T-helper 17 cell (primary cell): ENCODE data around the gene COMMD6. TPM values are rescaled to one million over a fixed set of nuclear protein-coding genes. Genes with fewer than 3 reads are reported as not detected.
"Not testable (repeated sequence)": the region's sequence is repeated elsewhere in the genome, so short reads cannot be mapped to it uniquely, and the experiment has no call there.

ENCODE experiments used
- ATAC-seq: fragments of 150-1000 bp; cut with Tn5 transposase; 2 replicates; pipeline ENCODE4 v1.10.0; 2021; ENCODE audit warnings: mild to moderate bottlenecking, moderate library complexity
- DNase-seq, 3 donors: peaks; one replicate each; pipeline versions ENCODE4 v3.0.0 to v3.0.0-alpha.2; 2020 to 2021
- H3K9me3 ChIP-seq: one replicate; pipeline ENCODE4 v1.7.0; 2013; ENCODE audit warnings: low read length, mild to moderate bottlenecking; ENCODE audit not compliant: control insufficient read depth, poor library complexity, severe bottlenecking
- H3K27ac Mint-ChIP-seq: one replicate; pipeline ENCODE4 v1.8.0; 2022; ENCODE audit warnings: mild to moderate bottlenecking, moderate library complexity, mixed read lengths
- H3K27me3 Mint-ChIP-seq: one replicate; pipeline ENCODE4 v1.8.0; 2022; ENCODE audit warnings: mixed read lengths
- H3K36me3 Mint-ChIP-seq: one replicate; pipeline ENCODE4 v1.8.0; 2022; ENCODE audit warnings: low read depth, mixed read lengths
- H3K4me1 Mint-ChIP-seq: one replicate; pipeline ENCODE4 v1.8.0; 2022; ENCODE audit warnings: mild to moderate bottlenecking, mixed read lengths
- H3K4me3 Mint-ChIP-seq: one replicate; pipeline ENCODE4 v1.8.0; 2022; ENCODE audit warnings: mild to moderate bottlenecking, moderate library complexity, mixed read lengths
- total RNA-seq, 4 donors: library from RNA in 2 of 4; stranded (reverse) in 2 of 4; gene quantifications; one replicate each; pipeline ENCODE4 v1.2.3 and lab custom pipeline; 2022 to 2026

The COMMD6 gene
- total RNA-seq, 2 donors from 2014 or later: 192 to 215 TPM

DNA sequence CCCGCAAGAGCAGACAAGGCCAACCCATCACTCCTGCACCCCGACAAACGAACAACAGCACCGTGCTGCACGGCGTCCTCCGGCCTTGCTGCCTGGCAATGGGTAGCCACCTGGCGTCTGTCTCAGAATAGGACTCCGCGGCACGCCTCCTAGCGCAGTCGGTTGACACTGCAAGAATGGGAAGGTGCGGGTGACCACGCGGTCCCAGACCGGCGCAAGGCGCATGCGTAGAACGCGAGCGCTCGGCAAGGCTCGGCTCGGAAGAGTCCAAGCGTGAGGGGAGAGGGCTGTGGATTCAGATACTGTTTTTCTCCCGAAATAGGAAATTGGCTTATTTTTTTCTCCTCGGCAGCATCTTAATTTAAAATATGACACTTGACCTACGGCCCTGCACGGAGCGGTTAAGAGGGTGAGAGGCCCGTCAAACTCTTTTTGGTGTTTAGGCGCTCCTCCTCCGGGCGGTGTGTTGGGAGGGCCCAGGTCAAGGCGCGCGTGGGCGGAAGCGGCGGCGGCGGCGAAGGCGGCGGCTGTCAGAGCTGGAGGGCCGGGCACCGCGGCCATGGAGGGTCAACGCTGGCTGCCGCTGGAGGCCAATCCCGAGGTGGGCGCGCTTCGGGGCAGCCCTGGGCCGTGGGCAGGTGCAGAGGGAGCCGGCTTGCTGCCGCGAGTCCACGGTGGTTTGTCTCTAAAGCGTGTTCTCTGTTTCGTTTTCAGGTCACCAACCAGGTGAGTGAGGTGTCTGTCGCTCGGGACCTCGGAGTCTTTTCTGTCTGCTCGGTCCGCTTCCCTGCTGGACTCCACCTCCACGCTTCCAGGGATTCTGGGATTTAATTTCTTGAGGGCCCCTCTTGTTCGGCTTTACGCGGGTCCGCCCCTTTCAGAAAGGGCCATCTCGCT is 11.9 kb upstream of the COMMD6 start, which contains the start of gene UCHL3:
Gene UCHL3 (plus strand): TSS at position 530 of the 897 bp plus-strand sequence. CDS start 30 bp downstream, at position 560.
- peak; percentile 94 for ATAC-seq
- H3K4me3 Mint-ChIP-seq: peak within 1 kb of the TSS; percentile 97

DNA sequence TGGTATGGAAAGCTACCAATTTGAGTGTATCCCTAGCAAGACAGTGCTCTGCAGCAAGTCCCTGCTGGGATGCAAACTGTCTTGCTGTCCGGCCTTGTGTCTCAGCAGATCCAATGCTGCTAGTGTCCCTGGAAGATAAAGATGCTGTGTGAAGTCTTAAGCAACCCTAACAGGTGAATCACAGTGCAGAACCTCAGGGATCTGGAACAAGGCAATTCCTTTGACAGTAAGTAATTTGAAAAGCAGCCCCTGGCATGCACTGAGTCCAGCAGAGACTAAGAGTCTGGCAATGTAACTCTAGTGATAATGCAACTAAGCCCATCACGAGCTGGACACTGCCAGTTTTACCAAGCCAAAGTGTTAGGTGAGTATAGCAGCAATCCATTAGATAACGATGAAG is 10.3 kb upstream of the COMMD6 start:
- no peaks in the 10 kb centered on the region for H3K9me3 ChIP-seq
- Mint-ChIP-seq H3K36me3 (peaks cover 5% of the 10 kb centered on the region), H3K27me3 (no peaks in the 10 kb centered on the region), H3K4me3 (no peak overlapping the region), H3K4me1 (peaks cover 27% of the 10 kb centered on the region), H3K27ac (no peak overlapping the region)
- DNase-seq: no peak
- no peak for ATAC-seq

More for the DNA sequence above, 11.9 kb upstream of the COMMD6 start, which contains the start of gene UCHL3:
- Mint-ChIP-seq H3K36me3 (peaks cover 15% of the 10 kb centered on the region), H3K4me1 (peaks cover 36% of the 10 kb centered on the region), H3K27me3 (no peaks in the 10 kb centered on the region), H3K27ac (peak within 1 kb of the TSS; percentile 98)
- no peaks in the 10 kb centered on the region for H3K9me3 ChIP-seq
- peak; percentile 94 to 99 (median 96) for DNase-seq

DNA sequence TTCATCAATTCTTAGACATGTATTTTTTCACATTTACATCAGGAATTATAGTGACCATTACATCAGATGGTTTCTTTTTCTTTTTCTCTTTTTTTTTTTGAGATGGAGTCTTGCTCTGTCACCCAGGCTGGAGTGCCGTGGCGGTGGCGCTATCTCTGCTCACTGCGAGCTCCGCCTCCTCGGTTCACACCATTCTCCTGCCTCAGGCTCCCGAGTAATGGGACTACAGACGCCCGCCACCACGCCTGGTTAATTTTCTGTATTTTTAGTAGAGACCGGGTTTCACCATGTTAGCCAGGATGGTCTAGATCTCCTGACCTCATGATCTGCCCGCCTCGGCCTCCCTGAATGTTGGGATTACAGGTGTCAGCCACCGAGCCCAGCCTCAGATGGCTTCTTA is 7.7 kb upstream of the COMMD6 start:
- H3K27ac Mint-ChIP-seq, H3K9me3 ChIP-seq, H3K4me3 Mint-ChIP-seq, ATAC-seq, H3K27me3 Mint-ChIP-seq, DNase-seq, H3K36me3 Mint-ChIP-seq: not testable (repeated sequence)
- peaks cover 15% of the 10 kb centered on the region for H3K4me1 Mint-ChIP-seq

DNA sequence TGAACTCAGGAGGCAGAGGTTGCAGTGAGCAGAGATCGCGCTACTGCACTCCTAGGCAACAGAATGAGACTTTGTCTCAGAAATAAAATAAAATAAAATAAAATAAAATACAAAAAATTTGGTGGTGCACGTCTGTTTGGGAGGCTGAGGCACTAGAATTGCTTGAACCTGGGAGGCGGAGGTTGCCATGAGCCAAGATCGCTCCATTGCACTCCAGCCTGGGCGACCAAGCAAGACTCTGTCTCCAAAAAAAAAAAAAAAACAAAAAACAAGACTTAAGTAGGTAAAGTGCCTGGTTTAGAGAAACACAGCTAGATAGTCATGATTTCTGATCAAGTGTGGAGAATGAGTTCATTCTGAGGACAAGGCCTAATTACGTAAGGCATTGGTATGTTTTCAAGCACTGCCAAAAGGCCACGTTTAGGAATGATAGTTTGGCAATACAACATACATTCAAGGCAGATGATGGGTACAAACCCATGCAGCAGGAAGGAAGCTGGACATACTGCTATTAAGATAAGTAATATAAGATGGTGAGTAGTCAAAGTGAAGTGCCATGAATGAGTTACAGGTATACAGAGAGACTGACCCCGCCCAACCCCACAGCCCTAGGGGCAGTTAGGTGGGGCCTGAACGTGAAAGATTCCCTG is 7.2 kb upstream of the COMMD6 start:
- Mint-ChIP-seq H3K36me3 (peaks cover 2% of the 10 kb centered on the region), H3K27me3 (peaks cover 7% of the 10 kb centered on the region), H3K4me3 (no peak overlapping the region), H3K27ac (no peak overlapping the region), H3K4me1 (peaks cover 11% of the 10 kb centered on the region)
- H3K9me3 ChIP-seq: no peaks in the 10 kb centered on the region
- DNase-seq (no peak), ATAC-seq (no peak)

DNA sequence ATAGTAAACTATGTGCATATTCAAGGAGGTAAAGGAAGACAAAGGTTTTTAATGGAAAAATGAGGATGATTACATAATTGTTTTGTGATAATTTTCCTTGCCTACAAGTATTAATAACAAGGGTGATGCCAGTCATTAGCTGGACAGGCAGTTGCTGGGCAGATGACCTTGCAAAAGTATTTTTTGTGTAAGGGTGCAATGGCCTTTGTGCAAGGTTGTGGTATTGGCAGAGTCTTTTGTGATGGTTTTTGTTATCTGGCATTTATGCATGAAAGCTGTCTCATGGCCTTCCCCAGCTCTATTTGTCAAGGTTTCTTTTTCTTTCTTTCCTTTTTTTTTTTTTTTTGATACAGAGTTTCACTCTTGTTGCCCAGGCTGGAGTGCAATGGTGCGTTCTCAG is 4.3 kb upstream of the COMMD6 start:
- peaks cover 10% of the 10 kb centered on the region for H3K4me1 Mint-ChIP-seq
- H3K36me3 Mint-ChIP-seq: peaks cover 3% of the 10 kb centered on the region
- H3K4me3 Mint-ChIP-seq: no peak overlapping the region
- no peak for DNase-seq
- H3K27ac Mint-ChIP-seq: no peak overlapping the region
- H3K9me3 ChIP-seq: no peaks in the 10 kb centered on the region
- no peak for ATAC-seq
- peaks cover 7% of the 10 kb centered on the region for H3K27me3 Mint-ChIP-seq

DNA sequence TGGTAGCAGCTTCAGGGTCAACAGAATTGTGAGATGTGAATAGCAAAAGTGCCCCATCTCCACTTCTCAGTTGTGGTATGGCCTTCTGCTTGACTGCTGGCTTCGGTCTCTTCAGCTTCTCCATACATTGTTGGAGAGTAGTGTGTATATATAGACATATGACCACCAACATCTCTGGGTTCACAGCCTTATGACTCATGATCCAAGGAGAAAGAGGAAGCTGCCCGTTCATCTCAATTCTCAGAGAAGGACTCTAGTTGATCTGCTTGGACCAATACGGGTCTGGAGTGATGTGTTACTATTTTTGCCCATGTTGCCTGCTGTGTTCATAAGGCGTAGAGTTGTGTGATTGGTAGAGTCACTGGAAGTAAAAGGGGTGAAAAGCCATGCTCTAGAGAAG is 3.6 kb upstream of the COMMD6 start:
- Mint-ChIP-seq H3K4me1 (peaks cover 16% of the 10 kb centered on the region), H3K4me3 (no peak overlapping the region), H3K27ac (no peak overlapping the region), H3K27me3 (peaks cover 7% of the 10 kb centered on the region), H3K36me3 (peaks cover 3% of the 10 kb centered on the region)
- ATAC-seq: no peak
- DNase-seq: no peak
- H3K9me3 ChIP-seq: no peaks in the 10 kb centered on the region

DNA sequence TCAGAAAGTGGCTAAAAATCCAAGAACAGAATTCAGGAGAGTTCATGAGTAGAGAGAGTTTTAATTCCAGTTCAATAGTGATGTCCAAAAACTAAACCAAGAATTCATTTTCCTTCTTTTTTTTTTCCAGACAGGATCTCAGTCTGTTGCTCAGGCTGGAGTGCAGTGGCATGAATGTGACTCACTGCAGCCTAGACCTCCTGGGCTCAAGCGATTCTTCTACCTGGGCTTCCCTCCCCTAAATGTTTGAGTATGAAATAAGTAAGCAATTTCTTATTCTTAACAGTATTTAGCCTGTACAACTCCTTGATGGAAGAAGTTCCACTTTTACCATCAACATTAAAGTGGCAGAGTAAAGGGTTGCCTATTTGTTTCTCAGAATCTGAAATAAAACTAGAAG is 3.8 kb downstream of the COMMD6 start:
- no peak for DNase-seq
- Mint-ChIP-seq H3K27ac (peak overlapping the region; percentile 51), H3K36me3 (peaks cover 10% of the 10 kb centered on the region), H3K4me3 (no peak overlapping the region), H3K27me3 (no peaks in the 10 kb centered on the region), H3K4me1 (peaks cover 48% of the 10 kb centered on the region)
- no peaks in the 10 kb centered on the region for H3K9me3 ChIP-seq
- no peak for ATAC-seq

DNA sequence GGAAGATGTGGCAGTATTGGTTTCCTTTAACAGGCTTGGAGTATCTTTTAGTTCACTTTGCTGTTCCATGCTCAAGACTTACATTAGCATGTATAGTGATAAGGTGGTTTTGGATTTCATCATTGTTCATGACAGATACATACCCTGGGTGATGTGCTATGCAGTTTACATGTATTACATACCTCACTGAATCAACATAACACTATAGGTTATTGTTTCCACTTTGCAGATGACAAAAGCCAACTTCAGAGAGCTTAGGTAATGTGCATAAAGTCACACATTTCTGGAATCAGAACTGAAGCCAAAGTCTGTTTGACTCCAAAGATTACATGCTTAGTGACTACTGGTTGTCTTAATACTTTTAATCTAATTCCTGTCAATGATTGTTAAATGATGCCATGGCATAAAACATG is 7.1 kb downstream of the COMMD6 start:
- Mint-ChIP-seq H3K4me3 (no peak overlapping the region), H3K4me1 (peaks cover 32% of the 10 kb centered on the region), H3K27ac (peak overlapping the region; percentile 67), H3K36me3 (peaks cover 10% of the 10 kb centered on the region), H3K27me3 (no peaks in the 10 kb centered on the region)
- no peaks in the 10 kb centered on the region for H3K9me3 ChIP-seq
- ATAC-seq (no peak), DNase-seq (no peak)

DNA sequence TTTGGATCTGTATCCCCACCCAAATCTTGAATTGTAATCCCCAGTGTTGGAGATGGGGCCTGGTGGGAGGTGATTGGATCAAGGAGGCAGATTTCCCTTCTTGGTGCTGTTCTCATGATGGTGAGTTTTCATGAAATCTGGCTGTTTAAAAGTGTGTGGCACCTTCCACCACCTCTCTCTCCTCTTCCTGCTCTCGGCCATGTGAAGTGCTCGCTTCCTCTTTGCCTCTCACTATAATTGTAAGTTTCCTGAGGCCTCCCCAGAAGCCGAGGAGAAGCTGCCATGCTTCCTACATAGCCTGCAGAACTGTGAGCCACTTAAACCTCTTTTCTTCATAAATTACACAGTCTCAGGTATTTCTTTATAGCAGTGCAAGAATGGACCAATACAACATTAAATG is 15.7 kb downstream of the COMMD6 start:
- Mint-ChIP-seq H3K27ac (no peak overlapping the region), H3K4me3 (no peak overlapping the region), H3K36me3 (no peaks in the 10 kb centered on the region), H3K27me3 (no peaks in the 10 kb centered on the region), H3K4me1 (no peaks in the 10 kb centered on the region)
- ATAC-seq (no peak), DNase-seq (no peak)
- no peaks in the 10 kb centered on the region for H3K9me3 ChIP-seq

DNA sequence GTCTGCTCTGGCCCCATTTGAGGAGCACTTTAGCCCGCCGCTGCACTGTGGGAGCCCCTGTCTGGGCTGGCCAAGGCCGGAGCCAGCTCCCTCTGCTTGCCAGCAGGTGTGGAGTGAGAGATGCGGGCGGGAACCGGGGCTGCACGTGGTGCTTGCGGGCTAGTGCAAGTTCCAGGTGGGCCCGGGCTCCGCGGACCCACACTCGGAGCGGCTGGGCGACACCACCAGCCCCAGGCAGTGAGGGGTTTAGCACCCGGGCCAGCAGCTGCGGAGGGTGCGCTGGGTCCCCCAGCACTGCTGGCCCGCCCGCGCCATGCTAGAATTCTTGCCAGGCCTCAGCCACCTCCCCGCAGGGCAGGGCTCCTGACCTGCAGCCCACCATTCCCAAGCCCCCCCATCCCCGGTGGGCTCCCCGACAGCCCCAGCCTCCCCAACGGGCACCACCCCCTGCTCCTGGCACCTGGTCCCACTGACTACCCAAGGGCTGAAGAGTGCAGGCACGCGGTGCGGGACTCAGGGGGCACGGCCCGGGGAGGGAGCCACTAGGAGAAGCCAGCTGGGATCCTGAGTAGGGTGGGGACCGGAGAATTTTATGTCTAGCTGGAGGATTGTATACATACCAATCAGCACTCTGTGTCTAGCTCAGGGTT is 19.1 kb downstream of the COMMD6 start:
- H3K27me3 Mint-ChIP-seq: no peaks in the 10 kb centered on the region
- no peak overlapping the region for H3K27ac Mint-ChIP-seq
- H3K4me1 Mint-ChIP-seq: no peaks in the 10 kb centered on the region

DNA sequence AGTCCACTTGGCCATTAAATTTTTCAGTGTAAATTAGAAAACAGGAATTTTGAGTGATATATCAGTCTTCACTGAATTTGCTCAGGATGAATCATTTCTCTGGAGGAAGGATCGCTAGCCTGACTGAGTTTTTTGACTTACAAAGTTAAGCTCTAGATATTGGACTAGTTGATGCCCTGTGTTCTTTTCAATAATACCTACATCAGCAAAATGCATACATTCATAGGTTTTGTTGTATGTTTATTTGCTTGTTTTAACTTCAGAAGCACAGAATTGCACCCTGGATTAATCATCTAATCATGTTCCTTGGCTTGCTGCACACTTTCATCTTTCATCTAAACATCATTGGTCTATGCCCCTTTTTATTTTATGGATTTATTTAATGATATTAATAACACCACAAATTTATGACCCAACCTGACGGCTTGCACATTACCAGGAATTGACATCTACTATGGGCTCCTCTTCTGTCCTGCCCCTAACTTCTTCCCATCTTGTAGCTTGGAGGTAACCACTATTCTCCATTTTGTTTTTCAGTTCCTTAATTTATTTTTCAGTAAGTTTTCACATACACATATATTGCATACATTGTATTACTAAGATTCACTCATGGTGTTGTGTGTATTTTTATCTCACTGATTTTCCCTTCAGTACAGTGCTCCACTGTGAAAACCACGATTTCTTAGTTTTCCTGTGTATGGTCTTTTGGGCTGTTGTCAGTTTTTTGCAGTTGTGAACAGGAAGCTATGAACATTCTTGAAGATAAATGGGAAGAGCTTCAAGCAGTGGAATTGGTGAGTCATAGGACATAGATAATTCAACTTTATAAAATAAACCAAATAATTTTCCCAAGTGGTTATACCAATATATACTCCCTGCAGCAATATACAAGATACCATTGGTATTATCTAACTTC is 23.3 kb downstream of the COMMD6 start:
- no peak for ATAC-seq
- H3K27ac Mint-ChIP-seq: no peak overlapping the region

More for the DNA sequence above, 19.1 kb downstream of the COMMD6 start:
- ATAC-seq (no peak), DNase-seq (no peak)
- no peak overlapping the region for H3K4me3 Mint-ChIP-seq
- no peaks in the 10 kb centered on the region for H3K36me3 Mint-ChIP-seq
- no peaks in the 10 kb centered on the region for H3K9me3 ChIP-seq

DNA sequence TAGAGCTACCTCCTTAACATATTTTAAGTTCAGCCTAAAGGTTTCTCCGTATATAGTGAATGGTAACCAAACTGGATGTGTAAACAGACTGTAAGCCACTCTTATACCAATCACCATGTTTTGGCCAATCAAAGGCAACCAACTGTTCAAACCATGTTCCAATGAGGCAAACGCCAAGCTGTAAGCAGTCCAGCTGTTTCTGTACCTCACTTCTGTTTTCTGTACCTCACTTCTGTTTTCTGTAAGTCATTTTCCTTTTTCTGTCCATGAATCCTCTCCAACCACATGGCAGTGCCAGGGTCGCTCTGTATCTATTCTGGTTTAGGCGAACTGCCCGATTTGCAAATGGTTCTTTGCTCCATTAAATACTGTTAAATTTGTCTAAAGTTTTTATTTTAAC is 24.4 kb downstream of the COMMD6 start:
- no peak overlapping the region for H3K27ac Mint-ChIP-seq
- no peak for ATAC-seq
- peaks cover 12% of the 10 kb centered on the region for H3K27me3 Mint-ChIP-seq
- H3K4me1 Mint-ChIP-seq: no peaks in the 10 kb centered on the region
- H3K4me3 Mint-ChIP-seq: no peak overlapping the region
- no peaks in the 10 kb centered on the region for H3K36me3 Mint-ChIP-seq
- no peak for DNase-seq
- H3K9me3 ChIP-seq: no peaks in the 10 kb centered on the region

More for the DNA sequence above, 23.3 kb downstream of the COMMD6 start:
- no peak overlapping the region for H3K4me3 Mint-ChIP-seq
- H3K4me1 Mint-ChIP-seq: no peaks in the 10 kb centered on the region
- H3K27me3 Mint-ChIP-seq: peaks cover 12% of the 10 kb centered on the region
- no peaks in the 10 kb centered on the region for H3K9me3 ChIP-seq
- DNase-seq: no peak
- no peaks in the 10 kb centered on the region for H3K36me3 Mint-ChIP-seq
